ENCODE measurements around the gene LAMA3.

The LAMA3 gene

DNA sequence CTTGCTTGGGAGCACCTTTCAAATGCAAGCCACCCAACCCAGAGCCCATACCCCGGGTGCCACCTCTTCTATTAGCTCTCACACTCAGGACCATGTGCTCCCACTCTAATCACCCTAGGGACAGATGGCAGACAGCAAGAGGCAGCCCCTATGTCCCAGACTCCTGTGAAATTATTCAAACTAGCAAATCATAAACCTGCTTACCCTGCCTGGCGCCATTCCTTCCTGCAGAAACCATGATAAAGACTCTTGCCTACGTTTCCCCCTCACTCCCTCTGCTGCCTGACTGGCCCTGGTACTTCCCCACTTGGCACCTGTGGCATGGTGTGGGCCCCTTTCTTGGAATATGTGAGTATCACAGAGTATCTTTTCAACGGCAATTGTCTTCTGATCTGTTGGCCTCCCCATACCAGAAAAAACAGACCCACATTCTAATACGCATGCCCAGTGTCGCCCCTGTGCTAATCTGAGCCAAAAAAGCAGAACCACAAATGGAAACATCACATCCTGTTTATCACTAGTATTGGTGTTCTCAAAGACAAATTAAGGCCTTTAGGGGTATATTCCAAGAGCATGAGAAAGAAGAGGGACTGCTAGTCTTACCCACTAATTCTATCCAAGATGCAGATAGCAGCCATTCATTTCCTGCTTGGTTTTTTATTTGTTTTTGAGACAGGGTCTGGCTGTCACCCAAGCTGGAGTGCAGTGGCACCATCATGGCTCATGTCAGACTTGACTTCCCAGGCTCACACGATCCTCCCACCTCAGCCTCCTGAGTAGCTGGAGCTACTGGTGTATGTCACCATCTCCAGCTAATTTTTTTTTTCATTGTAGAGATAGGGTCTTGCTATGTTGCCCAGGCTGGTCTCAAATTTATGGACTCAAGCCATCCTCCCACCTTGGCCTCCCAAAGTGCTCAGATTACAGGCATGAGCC, 281.2 kb downstream of the LAMA3 start:
- DNase-seq (ENCODE audit: low read depth): no peak

DNA sequence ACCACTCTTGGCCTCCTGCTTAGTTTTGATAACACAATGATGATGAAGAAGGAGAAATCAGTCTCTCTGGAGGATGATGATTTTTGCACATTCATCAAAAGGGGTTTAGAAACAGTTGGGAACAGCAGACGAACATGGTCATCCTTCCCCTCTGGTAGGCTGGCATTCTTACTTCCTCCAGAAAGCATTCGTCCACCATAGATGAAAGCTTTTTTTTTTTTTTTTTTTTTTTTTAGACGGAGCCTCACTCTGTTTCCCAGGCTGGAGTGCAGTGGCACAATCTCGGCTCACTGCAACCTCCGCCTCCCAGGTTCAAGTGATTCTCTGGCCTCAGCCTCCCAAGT, 281.8 kb downstream of the LAMA3 start:
- DNase-seq (ENCODE audit: low read depth): no peak

DNA sequence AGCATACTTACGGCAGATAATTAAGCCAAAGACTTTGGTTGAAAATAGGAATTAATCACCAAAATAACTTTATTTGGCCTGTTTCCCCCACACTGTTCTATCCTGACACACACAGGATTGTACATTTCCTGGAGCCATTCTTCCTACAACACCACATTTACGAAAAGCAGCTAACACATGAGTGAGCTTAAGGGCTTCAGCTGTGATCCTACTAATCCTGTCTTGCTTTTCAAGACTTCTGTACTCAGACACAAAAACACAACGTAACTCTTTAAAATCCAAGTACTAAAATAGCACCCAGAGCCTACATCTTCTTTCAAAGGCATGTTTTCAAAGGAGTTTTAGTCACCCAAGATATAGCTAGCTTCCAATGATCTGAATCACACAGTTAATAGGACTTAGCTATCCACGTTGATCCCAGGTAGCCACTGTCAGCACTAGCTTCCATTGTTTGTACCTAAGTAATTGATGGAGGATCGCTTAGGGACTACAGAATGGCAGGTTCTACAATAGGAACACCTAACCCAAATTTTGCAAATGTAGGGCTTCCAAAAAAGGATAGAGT, 282.5 kb downstream of the LAMA3 start:
- no peak for DNase-seq (ENCODE audit: low read depth)

DNA sequence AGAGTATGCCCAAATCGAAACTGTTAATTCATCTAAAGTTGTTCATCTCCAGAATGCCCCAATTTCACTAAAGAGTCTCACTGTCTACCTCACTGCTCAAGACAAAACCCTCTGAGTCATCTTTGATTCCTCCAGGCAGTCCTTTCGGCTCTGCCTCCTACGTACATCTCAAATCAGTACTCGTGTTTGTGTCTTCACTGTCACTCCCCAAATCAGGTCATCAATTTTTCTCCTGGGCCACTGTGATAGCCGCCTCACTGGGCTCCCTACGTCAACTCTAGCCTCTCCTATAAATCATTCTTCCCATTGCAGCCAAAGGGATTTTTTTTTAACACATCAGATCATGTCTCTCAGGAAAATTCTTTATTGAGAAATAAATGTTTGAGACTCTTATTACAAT, 283.2 kb downstream of the LAMA3 start:
- no peak for DNase-seq (ENCODE audit: low read depth)

DNA sequence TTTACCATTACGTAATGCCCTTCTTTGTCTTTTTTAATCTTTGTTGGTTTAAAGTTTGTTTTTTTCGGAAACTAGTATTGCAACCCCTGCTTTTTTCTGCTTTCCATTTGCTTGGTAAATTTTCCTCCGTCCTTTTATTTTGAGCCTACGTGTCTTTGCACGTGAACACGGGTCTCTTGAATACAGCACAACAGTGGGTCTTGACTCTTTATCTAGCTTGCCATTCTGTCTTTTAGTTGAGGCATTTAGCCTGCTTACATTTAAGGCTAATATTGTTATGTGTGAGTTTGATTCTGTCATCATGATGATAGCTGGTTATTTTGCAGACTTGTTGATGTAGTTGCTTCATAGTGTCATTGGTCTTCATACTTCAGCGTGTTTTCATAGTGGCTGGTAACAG, 287.9 kb downstream of the LAMA3 start:
- no peak for DNase-seq (ENCODE audit: low read depth)

DNA sequence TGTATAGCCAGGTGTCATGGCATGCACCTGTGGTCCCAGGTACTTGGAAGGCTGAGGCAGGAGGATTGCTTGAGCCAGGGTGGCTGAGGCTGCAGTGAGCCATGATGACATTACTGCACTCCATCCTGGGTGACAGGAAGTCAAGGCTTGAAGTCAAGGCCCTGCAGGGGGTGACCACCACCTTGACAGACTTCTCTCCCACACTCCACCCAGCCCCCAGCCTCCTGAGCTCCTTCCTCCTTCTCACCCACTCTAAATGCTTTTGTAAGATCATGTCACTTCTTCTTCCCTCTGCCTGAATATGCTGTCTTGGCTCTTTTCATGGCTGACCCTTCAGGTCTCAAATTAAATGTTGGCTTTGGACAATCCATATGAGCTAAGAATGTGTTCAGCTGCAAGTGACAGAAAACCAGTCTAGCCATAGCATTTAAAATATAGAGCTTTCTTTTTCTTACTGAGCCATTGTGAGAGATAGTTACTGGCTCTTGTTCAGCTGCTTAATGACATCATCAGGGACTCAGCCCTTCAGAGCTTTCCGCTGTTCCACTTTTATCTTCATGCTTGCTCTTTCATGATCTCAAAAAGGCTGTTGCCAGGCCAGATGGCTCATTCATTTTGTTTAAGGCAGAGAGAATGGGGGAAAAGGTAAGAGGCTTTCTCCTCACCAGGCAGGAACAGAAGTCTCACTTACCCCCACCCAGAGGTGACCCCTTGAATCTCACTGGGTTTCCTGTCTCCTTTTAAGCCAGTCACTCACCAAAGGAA, 288.6 kb downstream of the LAMA3 start:
- no peak for DNase-seq (ENCODE audit: low read depth)

DNA sequence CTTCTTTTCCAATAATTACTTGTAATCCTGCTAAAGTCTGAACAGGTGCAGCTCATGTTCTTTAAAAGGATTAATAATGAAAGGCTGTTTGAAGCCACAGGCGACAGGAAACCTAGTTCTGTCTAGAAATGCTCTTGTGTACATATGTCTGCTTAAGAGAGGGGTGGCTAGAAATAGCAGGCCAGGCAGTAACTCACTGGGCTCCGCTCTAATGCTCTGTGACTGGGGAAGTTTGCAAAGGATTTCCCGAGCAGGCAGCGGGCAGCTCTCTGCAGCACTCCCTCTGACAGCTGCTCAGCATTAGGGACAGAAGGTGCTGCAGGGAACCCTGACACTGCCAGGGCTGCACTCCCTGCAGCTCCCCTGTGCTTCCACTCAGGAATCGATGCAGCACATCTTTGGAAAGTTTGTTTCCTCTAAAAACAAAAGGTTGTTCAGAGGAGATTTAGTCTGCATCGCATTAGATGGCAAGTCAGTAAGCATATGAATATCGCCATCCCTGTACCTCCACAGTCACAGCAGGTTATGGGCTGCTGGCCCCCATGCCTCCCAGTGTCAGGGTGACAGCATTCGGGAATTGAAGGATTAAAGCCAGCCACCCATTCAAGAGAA, 292.2 kb downstream of the LAMA3 start:
- no peak for DNase-seq (ENCODE audit: low read depth)

DNA sequence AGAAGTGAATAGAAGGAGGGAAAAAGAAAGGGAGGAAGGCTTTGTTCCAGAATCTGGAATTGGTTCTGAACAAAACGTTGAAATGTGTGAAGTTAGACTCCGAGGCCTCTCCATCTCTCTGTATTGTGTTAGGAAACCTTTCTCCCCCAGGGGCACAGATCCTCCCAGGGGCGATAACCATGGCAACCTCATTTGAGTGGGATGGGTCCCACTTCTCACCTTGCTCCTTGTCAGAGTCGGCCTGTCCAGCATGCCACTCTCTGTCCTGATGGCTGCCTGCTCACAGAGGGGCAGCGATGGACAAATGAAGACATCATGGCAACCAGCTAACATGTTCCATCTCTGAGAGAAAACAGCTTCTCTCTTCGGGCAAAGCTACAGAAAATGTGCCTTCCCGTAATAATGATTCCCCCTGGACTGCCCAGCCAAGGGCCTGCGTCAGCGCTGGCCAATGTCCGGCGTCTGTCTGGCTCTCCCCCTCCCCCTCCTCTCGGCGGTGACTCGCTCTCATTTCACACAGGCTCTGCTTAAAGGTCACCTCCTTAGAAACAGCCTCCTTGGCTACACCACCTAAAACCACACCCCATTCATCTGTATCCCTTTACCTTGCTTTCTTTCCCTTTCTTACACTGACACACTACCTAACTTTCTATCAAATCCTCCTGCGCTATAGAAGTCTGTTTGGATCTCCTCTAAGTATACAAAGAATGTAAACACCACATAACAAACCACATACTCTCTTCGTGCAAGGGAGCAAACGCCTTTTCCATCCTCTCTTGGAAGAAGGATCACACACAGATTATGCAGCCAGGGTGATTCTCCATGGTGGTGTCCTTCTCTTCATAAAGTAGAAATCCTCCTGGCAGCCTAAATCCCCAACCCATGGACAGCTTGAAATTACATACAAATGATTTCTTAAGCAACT, 293.2 kb downstream of the LAMA3 start:
- no peak for DNase-seq (ENCODE audit: low read depth)

DNA sequence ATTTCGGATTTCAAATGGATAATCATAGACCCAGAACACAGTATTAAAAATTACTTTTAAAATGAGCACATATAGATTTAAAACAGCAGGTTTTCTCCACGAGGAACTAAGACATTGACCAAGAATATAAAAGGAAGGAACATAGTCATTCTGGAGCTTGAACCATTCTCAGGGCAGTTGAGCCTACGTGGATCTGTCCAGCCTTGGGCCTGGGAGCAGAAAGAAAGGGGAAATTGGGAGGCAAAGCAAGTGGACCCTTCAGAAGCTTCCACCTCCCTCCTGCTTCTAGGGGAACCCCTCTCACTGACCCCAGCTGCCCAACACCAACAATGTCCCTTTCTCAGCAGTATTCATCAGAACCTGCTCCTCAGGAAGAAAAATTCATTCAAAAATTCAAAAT, 293.9 kb downstream of the LAMA3 start:
- no peak for DNase-seq (ENCODE audit: low read depth)

DNA sequence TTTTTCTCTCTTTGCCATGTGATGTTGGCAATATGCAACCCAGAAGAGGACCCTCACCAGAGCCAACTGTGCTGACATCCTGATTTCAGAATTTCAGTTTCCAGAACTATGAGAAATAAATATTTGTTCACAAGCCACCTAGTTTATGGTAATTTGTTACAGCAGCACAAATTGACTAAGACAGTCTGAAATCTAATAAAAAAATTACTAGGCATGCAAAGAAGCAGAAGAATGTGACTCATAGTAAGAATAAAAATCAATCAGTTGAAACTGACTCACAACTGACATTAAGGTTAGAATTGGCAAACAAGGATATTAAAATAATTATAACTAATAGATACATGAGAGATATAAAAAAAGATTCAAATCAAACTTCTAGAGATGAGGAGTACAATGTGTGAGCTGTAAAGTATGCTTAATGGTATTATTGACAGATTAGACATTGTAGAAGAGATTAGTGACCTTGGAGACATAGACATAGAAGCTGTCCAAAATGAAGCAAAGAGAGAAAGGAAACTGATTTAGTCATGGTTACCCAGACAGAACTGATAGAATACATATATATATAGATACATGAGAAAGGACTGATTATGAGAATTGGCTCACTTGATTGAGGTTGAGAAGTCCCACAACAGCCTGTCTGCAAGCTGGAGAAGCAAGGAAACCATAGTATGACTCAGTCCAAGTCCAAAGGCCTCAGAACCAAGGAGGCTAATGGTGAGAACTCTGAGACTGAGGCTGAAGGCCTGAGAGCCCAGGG, 297.5 kb downstream of the LAMA3 start:
- DNase-seq (ENCODE audit: low read depth): no peak

DNA sequence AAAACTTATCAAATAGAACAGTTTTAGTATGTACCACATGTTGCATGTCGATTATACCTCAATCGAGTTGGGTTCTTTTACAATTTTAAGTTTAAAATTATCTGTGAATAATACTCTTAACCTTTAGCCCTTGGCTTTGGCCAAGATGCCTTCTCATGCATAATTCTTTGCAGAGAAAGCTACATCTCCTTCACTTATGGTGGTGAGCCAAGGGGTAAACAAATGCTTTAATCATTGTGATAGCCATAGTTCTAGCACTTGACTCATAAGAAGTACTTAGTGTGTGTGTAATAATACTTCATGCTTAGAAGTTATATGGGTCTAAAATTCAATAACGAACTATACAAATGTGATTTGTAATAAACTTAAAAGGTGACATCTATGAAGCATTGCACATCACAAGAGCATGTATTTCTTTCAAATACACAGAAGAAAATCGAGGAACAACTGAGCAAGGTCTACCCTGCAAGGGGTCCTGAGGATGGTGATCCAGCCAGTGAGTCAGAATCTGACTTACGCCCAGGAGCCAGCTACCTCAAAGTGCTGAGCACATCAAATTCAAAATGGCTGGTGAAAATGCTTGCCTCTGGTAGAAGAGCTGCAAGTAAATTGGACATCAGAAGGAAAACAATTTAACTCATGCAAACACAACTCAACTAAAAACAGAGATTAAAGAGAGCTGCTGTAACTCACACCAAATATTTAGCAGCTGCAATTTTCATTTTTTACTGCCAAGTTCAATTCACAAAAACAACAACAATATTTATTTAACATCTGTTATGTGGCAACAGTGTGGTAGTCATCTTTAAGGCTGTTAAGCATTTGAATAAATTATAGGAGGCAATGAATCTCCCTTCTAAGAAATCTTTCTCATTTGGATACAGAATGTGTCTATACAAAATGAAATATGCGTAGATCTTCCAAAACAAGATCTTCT, 301.5 kb downstream of the LAMA3 start:
- DNase-seq (ENCODE audit: low read depth): no peak

DNA sequence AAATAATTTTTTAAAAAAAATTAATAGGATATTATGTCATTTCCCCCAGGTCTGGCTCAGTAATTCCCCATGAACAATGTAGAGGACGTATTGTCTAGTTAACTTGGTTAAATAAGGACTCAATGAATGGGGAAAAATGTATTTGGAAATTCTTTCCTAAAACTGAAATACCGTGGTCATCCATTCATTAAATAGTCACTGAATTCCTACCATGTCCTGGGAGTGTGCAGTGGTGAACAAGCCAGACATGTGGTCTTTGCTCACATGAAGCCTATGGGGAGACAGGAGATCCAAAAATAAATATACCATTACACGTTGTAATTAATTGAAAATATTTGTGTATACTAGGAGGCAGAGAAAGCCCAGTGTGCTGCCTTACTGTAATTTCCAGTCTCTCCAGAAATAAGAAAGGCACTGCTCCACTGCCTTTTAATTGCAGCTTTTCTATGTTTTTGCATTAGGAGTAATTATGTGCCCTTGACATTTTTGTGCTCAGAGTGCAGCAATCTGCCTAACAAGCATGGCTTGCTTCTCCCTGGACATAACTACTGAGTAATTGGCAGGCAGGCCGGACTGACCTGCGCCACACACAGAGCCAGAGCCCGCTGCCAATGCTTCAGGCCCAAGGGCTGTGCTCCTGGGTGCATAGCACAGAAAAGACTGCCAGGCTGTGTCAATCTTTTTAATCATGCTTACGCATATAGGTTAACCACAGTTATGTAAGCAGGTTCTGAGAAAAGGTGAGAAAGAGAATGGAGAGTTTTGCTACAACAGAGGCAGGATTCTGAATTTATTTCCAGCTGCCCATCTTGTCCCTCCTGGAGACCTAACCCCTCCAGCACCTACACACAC, 303.1 kb downstream of the LAMA3 start:
- DNase-seq (ENCODE audit: low read depth): no peak

DNA sequence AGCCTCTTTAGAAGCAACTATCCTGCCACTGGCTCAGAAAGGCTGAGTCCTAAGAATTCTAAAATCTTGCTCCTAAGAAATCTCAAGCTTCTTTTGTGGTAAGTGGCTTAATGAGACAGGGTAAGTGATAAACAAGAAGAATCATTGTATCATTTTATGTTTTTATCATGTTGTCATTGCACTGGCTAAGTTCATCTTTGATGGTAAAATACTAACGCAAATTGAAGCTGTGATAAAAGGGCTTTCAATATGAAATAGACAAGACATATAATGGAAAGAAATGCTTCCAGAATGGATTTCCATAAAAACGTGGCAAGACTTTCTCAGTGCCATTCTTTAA, 303.7 kb downstream of the LAMA3 start:
- DNase-seq (ENCODE audit: low read depth): no peak

DNA sequence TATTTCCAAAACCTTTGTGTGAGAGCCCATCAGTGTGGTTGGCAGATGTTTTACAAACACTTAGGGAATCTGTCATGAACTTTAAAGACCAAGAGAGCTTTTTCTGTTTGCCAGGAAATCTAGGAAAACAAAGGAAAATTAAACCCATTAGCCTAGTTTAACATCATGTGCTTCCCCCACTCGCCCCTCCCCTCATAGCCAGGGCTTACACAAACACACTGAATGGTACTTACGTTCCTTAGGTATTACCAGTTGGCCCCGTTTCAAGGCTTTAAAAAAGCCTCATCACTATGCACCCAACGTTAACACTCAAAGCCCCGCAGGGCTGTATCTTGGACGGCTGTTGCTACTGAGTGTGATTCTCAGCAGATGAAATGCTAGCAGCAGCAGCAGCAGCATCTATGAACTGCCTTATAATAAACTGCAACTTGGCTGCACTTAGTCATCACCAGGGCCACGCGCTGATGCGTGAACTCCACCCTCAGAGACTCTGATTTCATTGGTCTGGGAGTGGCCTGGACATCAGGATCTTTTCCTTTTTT, 305.2 kb downstream of the LAMA3 start:
- no peak for DNase-seq (ENCODE audit: low read depth)

DNA sequence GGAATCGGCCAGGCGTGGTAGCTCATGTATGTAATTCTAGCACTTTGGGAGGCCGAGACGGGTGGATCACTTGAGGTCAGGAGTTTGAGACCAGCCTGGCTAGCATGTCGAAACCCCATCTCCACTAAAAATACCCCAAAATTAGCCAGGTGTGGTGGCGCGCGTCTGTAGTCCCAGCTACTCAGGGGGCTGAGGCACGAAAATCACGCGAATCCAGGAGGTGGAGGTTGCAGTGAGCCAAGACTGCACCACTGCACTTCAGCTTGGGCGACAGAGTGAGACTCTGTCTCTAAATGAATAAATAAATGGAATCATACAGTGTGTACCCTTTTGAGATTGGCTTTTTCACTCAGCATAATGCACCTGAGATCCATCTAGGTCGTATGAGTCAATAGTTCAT, 305.9 kb downstream of the LAMA3 start:
- no peak for DNase-seq (ENCODE audit: low read depth)

DNA sequence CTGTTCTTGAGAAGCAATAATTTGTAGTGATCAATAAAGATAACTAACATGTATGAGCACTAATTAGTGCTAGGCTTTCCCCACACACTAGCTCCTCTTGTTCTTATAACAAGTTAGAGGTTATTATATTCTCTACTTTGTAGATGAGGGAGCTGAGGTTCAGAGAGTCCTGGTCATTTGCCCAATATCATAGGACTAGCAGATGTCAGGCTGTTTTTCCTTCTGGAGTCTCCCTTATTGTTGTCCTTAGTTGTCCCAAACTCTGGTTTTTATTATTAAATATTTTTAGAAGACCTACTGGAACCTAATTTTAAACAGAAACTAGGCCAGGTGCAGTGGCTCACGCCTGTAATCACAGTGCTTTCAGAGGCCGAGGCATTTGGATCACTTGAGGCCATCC, 308.8 kb downstream of the LAMA3 start:
- no peak for DNase-seq (ENCODE audit: low read depth)

DNA sequence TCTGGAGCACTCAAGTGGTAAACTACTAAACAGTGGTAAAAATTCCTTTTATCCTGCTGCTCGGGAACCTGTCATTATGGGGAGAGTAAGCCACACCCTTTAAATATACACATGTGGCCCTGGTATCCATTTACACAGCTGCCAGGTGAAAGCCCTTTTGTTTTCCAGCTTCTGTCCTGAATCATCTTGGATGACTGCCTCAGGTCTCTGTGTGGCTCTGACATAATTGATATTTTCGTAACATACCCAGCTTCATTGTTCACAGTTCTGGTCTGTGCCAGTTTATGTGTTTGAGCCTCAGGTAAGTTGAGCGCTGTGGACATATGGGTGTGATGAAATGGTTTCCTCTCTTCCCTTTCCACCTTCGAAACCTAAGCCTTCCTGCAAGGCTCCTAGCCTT, 309.6 kb downstream of the LAMA3 start:
- no peak for DNase-seq (ENCODE audit: low read depth)

DNA sequence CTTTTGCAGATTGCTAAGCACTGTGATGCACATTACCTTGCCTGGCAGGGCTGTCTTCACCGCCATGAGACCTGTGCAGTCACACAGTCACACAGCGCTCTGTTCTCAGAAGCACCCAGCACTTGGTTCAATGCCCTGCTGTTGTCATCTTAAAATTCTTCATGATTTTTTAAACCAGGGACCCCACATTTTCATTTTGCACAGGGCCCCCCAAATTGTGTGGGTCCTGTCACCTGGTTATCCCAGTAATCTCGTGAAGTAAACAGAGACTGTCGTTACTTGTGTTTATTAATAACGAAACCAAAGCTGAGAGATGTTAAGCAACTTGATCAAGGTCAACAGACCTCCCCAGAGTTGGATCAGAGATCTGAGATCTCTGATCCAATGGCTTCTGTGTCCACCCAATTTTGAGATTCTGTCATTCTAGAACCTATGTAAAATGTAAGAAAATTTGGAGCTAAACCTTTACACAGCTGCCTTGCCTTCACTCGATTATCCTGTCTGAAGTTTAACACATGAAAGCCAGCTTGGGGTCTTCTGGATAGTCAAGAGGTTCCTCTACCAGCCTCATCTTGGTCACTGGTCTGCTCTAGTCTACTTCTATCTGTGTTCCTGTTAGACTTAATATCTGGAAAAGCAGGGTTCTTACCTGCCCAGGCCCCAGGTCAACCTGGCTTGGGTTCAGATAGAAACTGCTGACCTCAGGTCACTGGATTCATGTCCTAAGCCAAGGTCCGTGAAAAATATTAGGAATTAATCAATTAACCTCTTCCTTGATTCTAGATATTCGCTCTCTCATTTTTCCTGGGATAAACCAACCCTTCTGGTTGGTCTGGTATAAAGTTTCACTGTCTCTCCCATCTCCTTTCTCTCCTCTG, 311.6 kb downstream of the LAMA3 start:
- DNase-seq (ENCODE audit: low read depth): no peak
